ENCODE measurements around the gene MTMR12. TPM values are rescaled to one million over a fixed set of nuclear protein-coding genes. Genes with fewer than 3 reads are reported as not detected.
"Not testable (repeated sequence)": the region's sequence is repeated elsewhere in the genome, so short reads cannot be mapped to it uniquely, and the experiment has no call there.

The MTMR12 gene
- total RNA-seq, 2 experiments from 2014 or later, result 30.6 to 32.2 TPM

DNA sequence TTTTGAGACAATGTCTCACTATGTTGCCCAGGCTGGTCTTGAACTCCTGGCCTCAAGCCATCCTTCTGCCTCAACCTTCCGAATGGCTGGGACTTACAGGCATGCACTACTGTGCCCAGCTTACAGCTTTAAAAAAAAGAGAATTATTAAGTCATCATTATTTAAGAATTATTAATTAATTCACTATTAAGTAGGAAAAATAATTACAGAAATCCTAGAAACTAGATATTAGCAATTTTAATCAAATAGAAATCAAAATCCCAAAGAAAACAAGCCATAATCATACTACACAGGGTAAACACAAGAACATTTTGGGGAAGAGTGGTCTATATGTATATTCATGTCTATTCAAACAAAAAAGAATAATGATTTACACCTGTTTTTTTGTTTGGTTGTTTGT, 19.6 kb upstream of the MTMR12 start:
- POLR2A ChIA-PET, result no interaction called here
- H3K36me3 Mint-ChIP-seq, result no peaks in the 10 kb centered on the region

DNA sequence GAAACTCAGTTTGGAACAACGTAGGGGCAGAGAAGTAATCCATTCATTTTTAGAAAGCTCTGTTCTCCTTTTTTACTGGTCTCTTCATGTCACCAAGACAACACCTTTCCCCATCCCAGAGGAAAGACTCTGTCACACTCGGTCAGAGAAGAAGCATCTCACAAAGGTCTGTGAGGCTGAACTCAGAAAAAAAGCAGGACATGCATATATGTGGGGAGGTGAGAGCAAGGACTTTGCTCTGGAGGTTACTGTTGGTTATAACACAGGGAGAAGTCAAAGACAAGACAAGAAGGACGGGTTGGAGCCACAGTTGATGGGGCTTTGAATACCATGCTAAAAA, 19.2 kb upstream of the MTMR12 start:
- Mint-ChIP-seq H3K4me1 (peaks cover 2% of the 10 kb centered on the region), H3K36me3 (no peaks in the 10 kb centered on the region), H3K9me3 (no peaks in the 10 kb centered on the region), H3K27me3 (peaks cover 2% of the 10 kb centered on the region), H3K4me3 (no peak overlapping the region), H3K27ac (no peak overlapping the region)
- POLR2A ChIA-PET, result interaction anchor here (1.7 kb wide), 1 partner anchor 100 kb away, joined by 5 read pairs; no protein-coding TSS in a partner anchor
- DNase-seq (no peak), ATAC-seq (ENCODE audit: low read depth) (no peak)

More for the DNA sequence above, 19.6 kb upstream of the MTMR12 start:
- H3K4me3 Mint-ChIP-seq, result no peak overlapping the region
- ATAC-seq (ENCODE audit: low read depth) (no peak), DNase-seq (no peak)
- peaks cover 2% of the 10 kb centered on the region for H3K27me3 Mint-ChIP-seq
- H3K27ac Mint-ChIP-seq, result no peak overlapping the region
- H3K4me1 Mint-ChIP-seq, result peaks cover 2% of the 10 kb centered on the region
- H3K9me3 Mint-ChIP-seq, result no peaks in the 10 kb centered on the region

DNA sequence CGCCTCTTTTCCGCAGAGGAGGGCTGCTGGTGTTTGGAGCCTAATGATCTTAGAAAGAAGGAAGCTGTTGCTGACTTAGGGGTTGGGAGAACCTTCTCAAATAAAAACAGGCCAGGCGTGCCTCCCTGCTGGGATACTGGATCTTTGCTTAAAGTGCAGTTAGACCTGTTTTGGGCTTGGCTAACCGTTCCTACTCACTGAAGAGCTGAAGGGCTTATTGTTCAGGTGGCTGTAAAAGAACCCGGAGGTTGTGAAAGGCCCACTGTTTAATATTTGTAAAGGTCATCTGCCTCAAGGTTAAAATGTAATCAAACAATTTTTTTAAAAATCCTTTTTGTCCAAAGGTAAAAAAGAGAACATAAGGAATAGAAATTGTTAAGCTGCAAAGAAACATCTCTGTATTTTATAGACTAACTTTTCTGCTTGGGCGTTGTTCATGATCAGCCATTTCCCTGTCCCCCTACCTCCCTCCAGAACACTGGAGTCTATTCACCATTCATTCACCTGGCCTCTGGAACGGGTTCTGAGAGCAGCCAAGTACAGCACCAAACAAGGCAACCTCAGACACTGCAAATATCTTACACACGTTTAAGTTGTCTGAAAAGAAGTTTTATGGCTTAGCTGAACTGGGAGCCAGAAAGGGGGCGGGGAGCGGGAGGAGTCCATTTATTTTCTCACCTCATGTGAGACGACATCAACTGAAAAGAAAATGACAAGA, 18.6 kb upstream of the MTMR12 start:
- H3K36me3 Mint-ChIP-seq, result no peaks in the 10 kb centered on the region
- POLR2A ChIA-PET, result interaction anchor here (1.7 kb wide), 1 partner anchor 99 kb away, joined by 5 read pairs; no protein-coding TSS in a partner anchor
- peaks cover under 1% of the 10 kb centered on the region for H3K27me3 Mint-ChIP-seq
- DNase-seq, result no peak
- ATAC-seq (ENCODE audit: low read depth), result no peak
- H3K4me1 Mint-ChIP-seq, result peaks cover 2% of the 10 kb centered on the region
- no peaks in the 10 kb centered on the region for H3K9me3 Mint-ChIP-seq
- no peak overlapping the region for H3K4me3 Mint-ChIP-seq
- no peak overlapping the region for H3K27ac Mint-ChIP-seq

DNA sequence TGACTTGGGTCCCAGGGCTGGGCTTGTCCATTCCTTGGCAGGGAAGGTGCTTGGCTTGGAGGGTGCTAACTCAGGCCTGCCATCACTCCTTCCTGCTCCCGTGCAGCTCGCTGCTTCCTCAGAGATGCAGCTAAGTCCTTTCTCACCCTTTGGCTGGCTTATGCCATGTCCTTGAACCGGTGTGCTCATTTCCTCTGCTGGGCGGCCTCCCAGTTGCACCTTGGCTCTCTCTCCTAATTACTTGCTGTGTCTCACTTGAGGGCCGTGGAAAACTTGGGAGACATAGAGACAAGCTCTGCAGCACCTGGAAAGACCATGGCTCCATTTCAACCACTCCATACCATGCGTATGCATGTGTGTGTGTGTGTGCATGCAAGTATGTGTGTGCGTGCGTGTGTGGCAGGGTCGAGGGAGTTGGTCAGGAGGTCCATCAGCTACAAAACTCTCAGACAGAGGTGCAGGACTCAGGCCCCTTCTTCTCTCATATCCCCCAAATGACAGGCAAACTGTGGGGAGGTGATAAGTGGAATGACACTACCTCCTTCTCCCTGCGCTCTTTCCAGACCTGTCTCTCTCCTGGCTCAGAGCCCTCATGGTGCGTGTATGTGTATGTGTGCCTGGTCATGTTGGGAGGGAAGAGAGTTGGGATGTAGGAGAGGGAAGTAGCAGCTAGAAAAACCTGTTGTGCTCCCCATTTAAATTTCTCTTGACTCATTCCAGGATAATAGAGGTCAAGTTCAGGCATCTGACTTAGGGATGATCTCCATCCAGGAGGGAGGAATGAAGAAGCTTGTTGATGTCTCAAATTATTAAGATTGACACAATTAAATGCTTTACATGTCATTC, 17.6 kb upstream of the MTMR12 start:
- ATAC-seq (ENCODE audit: low read depth) (no peak), DNase-seq (no peak)
- no peak overlapping the region for H3K4me3 Mint-ChIP-seq
- POLR2A ChIA-PET, result interaction anchor here (0.6 to 1.7 kb wide), 2 partner anchors 98 to 1286 kb away, joined by 4 to 5 read pairs; no protein-coding TSS in a partner anchor
- no peaks in the 10 kb centered on the region for H3K9me3 Mint-ChIP-seq
- no peaks in the 10 kb centered on the region for H3K27me3 Mint-ChIP-seq
- no peak overlapping the region for H3K27ac Mint-ChIP-seq
- H3K36me3 Mint-ChIP-seq, result no peaks in the 10 kb centered on the region
- peaks cover 2% of the 10 kb centered on the region for H3K4me1 Mint-ChIP-seq

DNA sequence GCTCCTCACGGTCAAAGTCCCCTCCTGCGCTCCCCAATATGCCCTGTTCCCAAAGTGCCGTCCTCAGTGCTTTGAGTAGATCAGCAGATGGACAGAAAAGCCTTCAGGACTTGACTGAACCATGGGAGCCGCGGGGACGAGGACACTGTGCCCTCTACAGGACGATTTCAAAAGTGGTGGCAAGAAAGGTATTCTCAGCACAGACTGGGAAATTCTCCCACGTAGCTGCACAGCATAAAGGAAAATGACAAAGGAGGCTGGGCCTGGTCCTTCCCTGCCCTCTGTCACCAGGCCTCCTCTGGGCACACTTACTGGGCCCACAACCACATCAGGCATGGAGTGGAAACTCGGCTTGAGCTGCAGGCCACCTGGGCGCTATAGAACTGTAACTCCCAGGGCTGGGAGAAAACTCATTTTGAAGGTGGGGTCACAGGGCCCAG, 16.7 kb upstream of the MTMR12 start:
- POLR2A ChIA-PET, result interaction anchor here (1.2 kb wide), 1 partner anchor 95 kb away, joined by 4 read pairs; no protein-coding TSS in a partner anchor
- peak; percentile 83 for ATAC-seq (ENCODE audit: low read depth)
- Mint-ChIP-seq H3K9me3 (no peaks in the 10 kb centered on the region), H3K4me1 (peaks cover 2% of the 10 kb centered on the region), H3K36me3 (no peaks in the 10 kb centered on the region), H3K4me3 (no peak overlapping the region), H3K27ac (no peak overlapping the region), H3K27me3 (no peaks in the 10 kb centered on the region)
- peak; percentile 50 for DNase-seq

DNA sequence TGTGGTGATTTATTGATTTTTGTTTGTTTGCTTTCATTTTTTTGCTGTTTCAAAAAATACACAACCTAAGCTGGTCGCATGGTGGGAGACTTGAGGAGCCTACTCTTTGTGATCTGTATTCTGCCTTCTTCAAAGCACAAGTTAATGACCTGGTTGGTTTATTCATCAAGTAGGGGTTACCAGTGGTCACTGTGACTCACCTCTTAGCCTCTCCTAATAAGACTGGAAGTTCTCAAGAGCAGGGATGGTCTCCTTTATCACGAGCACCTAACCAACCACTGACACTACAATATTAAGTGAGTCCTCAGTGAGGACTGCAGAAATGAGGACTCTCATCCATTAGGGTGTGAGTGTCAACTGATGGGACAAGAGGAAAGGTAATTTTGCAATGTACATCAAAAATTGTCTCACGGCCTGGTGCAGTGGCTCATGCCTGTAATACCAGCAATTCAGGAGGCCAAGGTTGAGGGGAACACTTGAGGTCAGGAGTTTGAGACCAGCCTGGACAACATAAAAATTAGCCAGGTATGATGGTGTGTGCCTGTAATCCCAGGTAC, 13.6 kb upstream of the MTMR12 start:
- no peak overlapping the region for H3K4me3 Mint-ChIP-seq
- H3K36me3 Mint-ChIP-seq, result peaks cover 4% of the 10 kb centered on the region
- H3K4me1 Mint-ChIP-seq, result peaks cover 2% of the 10 kb centered on the region
- POLR2A ChIA-PET, result no interaction called here
- peaks cover 6% of the 10 kb centered on the region for H3K9me3 Mint-ChIP-seq
- no peak overlapping the region for H3K27ac Mint-ChIP-seq
- ATAC-seq (ENCODE audit: low read depth) (no peak), DNase-seq (no peak)
- no peaks in the 10 kb centered on the region for H3K27me3 Mint-ChIP-seq

DNA sequence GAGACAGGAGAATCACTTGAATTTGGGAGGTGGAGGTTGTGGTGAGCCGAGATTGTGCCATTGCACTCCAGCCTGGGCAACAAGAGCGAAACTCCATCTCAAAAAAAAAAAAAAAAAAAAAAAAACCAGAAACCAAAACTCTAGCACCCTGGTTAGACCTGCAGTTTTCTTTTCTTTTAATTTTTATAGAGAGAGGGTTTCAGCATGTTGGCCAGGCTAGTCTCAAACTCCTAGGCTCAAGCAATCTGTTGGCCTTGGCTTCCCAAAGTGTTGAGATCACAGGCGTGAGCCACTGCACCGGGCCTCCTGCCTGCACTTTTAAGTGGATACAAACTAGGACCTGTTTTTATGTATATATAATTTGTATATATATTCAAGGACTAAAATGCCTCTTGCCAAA, 12.9 kb upstream of the MTMR12 start:
- H3K9me3 Mint-ChIP-seq, result peaks cover 6% of the 10 kb centered on the region
- ATAC-seq (ENCODE audit: low read depth) (no peak), DNase-seq (no peak)
- no peak overlapping the region for H3K4me3 Mint-ChIP-seq
- POLR2A ChIA-PET, result no interaction called here
- no peaks in the 10 kb centered on the region for H3K27me3 Mint-ChIP-seq
- H3K27ac Mint-ChIP-seq, result no peak overlapping the region
- H3K36me3 Mint-ChIP-seq, result peaks cover 4% of the 10 kb centered on the region
- H3K4me1 Mint-ChIP-seq, result peaks cover 2% of the 10 kb centered on the region

DNA sequence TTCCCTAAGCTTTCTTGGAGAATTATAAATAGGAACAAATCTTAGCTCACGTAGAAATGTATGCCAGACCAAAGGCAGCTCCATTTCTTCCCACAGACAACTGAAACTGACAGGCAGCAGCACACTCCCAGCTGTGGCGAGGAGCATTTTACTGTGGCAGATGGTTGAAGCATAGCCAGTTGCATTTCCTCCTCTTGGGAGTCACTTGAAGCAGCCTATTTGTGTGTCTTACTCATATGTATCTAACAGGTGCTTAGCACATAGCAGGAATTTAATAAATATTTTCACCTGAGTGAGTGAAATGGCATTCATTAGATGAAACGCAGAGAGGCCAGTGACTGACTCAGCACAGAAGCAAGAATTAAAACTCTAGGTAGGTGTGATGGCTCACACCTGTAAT, 12.3 kb upstream of the MTMR12 start:
- Mint-ChIP-seq H3K4me3 (no peak overlapping the region), H3K36me3 (peaks cover 4% of the 10 kb centered on the region), H3K9me3 (peaks cover 6% of the 10 kb centered on the region), H3K27me3 (no peaks in the 10 kb centered on the region), H3K4me1 (peaks cover 2% of the 10 kb centered on the region), H3K27ac (no peak overlapping the region)
- POLR2A ChIA-PET, result no interaction called here
- ATAC-seq (ENCODE audit: low read depth), result no peak
- DNase-seq, result no peak

DNA sequence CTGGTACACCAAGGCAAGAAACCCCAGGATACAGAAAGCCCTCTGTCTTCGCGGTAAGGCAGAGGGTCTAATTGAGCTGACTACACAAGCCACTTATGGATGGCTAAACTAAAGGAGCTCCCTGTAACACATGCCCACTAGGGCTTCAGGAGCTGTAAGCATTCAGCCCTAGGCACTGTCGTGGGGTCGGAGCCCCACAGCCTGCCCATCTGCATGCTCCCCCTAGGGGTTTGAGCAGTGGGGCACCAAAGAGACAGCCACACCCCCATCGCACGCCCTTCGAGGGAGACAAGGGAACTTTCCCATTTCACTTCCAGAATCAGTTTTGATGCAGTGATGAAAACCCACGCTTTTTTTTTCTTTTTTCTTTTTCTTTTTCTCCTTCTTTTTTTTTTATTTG, 11.0 kb upstream of the MTMR12 start:
- no peak for DNase-seq
- Mint-ChIP-seq H3K9me3 (peaks cover 6% of the 10 kb centered on the region), H3K27ac (no peak overlapping the region), H3K4me1 (no peaks in the 10 kb centered on the region), H3K4me3 (no peak overlapping the region), H3K36me3 (peaks cover 4% of the 10 kb centered on the region), H3K27me3 (no peaks in the 10 kb centered on the region)
- no peak for ATAC-seq (ENCODE audit: low read depth)
- POLR2A ChIA-PET, result no interaction called here

DNA sequence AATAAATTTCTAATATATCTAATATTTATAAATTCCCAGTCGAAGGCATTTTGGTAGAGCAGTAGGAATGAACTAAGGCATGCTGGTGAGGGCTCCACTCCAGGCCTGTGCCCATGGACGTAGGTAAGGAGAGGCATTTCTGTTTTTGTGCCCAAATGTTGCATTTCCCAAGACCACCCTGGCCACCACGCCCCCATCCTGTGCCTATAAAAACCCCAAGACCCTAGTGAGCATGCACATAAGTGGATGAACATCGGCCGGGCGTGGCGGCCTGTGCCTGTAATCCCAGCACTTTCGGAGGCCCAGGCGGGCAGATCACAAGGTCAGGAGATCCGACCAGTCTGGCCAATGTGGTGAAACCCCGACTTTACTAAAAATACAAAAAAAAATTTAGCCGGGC, 10.1 kb upstream of the MTMR12 start:
- Mint-ChIP-seq H3K4me3 (no peak overlapping the region), H3K4me1 (no peaks in the 10 kb centered on the region), H3K27ac (no peak overlapping the region), H3K27me3 (no peaks in the 10 kb centered on the region), H3K9me3 (peaks cover 6% of the 10 kb centered on the region), H3K36me3 (peaks cover 4% of the 10 kb centered on the region)
- no peak for DNase-seq
- POLR2A ChIA-PET, result no interaction called here
- ATAC-seq (ENCODE audit: low read depth), result no peak

DNA sequence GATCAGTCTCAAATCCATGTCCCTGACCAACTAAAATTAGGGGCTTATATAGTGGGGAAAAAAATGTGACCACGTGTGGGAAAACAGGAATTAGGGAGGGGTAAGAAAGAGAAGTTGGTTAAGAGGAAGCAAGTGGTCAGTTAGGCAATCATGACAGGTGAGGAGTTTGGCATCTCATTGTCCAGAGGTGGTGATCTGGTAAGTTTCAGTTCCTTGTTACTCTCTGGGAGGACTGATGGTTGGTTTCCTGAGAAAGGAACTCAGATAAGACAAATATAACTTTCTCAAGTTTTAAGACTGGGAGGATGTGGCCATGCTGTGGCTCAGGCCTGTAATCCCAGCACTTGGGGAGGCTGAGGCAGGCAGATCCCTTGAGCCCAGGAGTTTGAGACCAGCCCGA, 9.0 kb upstream of the MTMR12 start:
- H3K9me3 Mint-ChIP-seq; H3K4me3 Mint-ChIP-seq; H3K27me3 Mint-ChIP-seq; H3K27ac Mint-ChIP-seq; DNase-seq; ATAC-seq (ENCODE audit: low read depth); H3K36me3 Mint-ChIP-seq; H3K4me1 Mint-ChIP-seq; POLR2A ChIA-PET: not testable (repeated sequence)

DNA sequence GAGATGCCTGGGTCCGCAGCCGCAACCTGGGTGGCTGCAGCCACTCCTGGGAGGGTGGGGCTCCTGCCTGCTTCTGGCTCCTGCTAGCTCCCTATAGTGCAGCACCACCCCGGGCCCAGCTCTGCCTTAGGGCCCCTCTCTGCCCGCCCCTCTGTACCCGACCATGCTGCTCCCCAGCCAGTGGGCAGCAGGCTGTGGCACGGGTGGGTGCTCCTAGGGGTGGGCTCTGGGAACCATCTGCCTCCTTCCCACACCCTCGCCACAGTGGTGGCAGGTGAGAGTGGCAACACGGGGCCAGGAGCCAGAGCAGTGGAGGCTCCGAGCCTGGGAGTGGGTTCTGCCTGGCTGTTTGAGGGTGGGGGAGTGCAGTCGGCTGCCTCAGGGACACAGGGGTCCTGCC, 7.8 kb upstream of the MTMR12 start:
- POLR2A ChIA-PET, result no interaction called here
- no peaks in the 10 kb centered on the region for H3K27me3 Mint-ChIP-seq
- H3K36me3 Mint-ChIP-seq, result peaks cover 4% of the 10 kb centered on the region
- no peaks in the 10 kb centered on the region for H3K4me1 Mint-ChIP-seq
- H3K9me3 Mint-ChIP-seq, result peaks cover 6% of the 10 kb centered on the region
- no peak for ATAC-seq (ENCODE audit: low read depth)
- H3K4me3 Mint-ChIP-seq, result no peak overlapping the region
- no peak for DNase-seq
- H3K27ac Mint-ChIP-seq, result no peak overlapping the region

DNA sequence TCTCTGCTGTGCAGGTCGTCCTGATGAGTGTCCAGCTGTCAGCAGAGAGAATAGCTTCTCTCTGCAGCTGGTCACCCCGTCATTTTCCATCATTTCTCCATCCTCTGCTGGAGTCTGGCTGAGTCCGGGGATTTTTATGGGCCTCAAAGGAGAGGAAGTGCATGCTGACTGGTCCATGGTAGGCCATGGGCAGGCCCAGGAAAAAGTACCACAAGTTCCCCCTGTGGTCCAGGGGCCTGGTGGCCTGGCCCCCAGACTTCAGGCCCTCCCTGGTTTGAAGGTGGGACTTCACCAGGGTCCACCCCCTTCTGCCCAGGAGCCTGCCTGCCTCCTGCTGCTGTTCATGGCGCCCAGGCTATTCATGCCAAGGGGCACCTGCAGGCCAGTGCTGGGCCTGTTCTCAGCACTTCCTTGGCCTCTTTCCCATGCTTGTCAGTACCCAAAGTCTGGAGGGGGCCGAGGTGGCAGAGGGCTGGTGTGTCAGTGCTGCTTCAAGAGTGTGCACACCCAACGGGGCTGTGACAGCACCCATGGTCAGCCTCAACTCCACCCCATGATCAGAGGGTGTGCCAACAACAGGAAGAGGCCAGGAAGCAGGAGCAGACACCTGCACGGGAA, 7.3 kb upstream of the MTMR12 start:
- H3K4me3 Mint-ChIP-seq, result no peak overlapping the region
- no peak for ATAC-seq (ENCODE audit: low read depth)
- no peaks in the 10 kb centered on the region for H3K4me1 Mint-ChIP-seq
- no peaks in the 10 kb centered on the region for H3K27me3 Mint-ChIP-seq
- POLR2A ChIA-PET, result interaction anchor here (0.6 kb wide), 1 partner anchor 14 kb away, joined by 3 read pairs; no protein-coding TSS in a partner anchor
- no peak for DNase-seq
- H3K27ac Mint-ChIP-seq, result no peak overlapping the region
- H3K36me3 Mint-ChIP-seq, result peaks cover 4% of the 10 kb centered on the region
- peaks cover 6% of the 10 kb centered on the region for H3K9me3 Mint-ChIP-seq
